ENCODE measurements around the gene SERPIND1.
A peak's percentile ranks its signal among the peaks of the same experiment; 100 is the strongest.

GRCh38 chr22:20803696-20804324 lies 29.9 kb downstream of the SERPIND1 start:
- peak; percentile 68 for TF ChIP-seq CTCF (conservative IDR thresholded peaks at IDR 0.05; ENCODE audit: low read length)
- TF ChIP-seq EZH2phosphoT487 (IDR thresholded peaks at IDR 0.05; ENCODE audit: borderline replicate concordance), result no peak
